Activated naive CD8-positive, alpha-beta T cell treated with anti-CD3 and anti-CD28 coated beads, Interleukin-2, amount 50 U/mL, for 16 hours (primary cell): ENCODE measurements around the gene CCDC170.

Experiments used
- DNase-seq: peaks from one replicate; pipeline ENCODE4 v3.0.0-alpha.2; 2020; ENCODE audit warnings: low read depth, low spot score

The CCDC170 gene

GRCh38 chr6:151655099-151655498, 161.3 kb downstream of the CCDC170 start:
- DNase-seq = no peak

DNA sequence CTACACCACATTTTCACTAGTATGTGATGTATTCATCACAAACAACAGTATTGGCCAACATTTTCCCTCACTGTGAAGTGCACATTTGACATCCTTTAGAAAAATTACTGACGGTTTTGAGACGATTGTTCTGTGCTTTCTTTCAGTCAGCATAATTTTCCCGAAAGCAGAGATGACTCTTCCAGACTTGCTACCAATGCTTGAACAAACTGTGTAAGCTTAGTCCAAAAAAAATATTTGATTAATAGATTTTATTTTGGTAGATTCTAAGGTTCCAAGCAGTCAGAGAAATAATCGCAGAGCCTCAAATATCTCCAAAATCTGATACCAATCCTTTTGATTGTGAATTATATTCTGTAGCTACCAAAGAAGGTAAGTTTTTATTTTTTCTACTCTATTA, 162.6 kb downstream of the CCDC170 start:
- no peak for DNase-seq

- DNase-seq = no peak
Measured at GRCh38 chr6:151658091-151658490, 164.3 kb downstream of the CCDC170 start.

GRCh38 chr6:151659212-151659611, 165.4 kb downstream of the CCDC170 start:
- no peak for DNase-seq

GRCh38 chr6:151661509-151661908, 167.7 kb downstream of the CCDC170 start:
- no peak for DNase-seq

GRCh38 chr6:151661928-151662327, 168.1 kb downstream of the CCDC170 start:
- DNase-seq = no peak

GRCh38 chr6:151663559-151663958, 169.7 kb downstream of the CCDC170 start:
- no peak for DNase-seq

- DNase-seq = no peak
Measured at GRCh38 chr6:151664390-151664789, 170.6 kb downstream of the CCDC170 start.

GRCh38 chr6:151665329-151665728, 171.5 kb downstream of the CCDC170 start:
- no peak for DNase-seq

DNA sequence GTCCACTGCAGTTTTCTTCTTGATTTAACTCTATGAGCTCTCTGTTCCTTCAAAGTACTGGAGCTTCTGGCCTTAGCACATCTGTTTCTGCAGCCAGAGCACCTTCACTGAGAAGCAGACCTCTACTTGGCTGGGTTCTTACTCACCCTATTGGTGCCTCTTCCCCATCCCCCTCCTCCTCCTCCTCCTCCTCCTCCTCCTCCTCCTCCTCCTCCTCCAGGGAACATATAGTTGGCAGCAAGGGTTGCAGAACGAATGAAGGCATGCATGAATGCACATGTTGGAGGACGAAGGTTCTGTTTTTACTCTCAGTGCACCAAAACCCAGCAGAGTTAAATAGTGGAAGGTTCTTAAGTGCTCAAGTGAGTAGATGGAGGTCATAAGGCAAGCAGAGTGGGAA, 172.7 kb downstream of the CCDC170 start:
- no peak for DNase-seq

DNA sequence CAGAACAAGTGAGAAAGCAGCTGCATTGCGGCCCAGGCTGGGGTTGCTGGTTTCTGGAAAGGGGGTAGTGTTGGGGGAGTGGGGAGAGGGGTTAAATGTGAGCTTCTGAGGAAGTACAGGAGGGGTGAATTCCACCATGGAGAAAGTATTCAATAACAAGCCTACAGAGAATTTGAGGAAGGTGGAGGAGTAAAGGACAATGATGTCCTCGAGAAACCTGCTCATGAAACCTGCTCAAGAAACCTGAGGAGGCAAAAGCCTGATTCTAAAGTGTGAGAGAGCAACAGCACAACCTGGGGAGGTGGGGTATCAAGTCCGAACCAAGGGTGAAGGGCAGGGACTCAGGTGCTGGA, 175.4 kb downstream of the CCDC170 start:
- DNase-seq = no peak

GRCh38 chr6:151670116-151670515, 176.3 kb downstream of the CCDC170 start:
- no peak for DNase-seq
